ENCODE measurements around the gene ATP8B4.
"Not testable (repeated sequence)": the region's sequence is repeated elsewhere in the genome, so short reads cannot be mapped to it uniquely, and the experiment has no call there.

ATP8B4 gene

DNA sequence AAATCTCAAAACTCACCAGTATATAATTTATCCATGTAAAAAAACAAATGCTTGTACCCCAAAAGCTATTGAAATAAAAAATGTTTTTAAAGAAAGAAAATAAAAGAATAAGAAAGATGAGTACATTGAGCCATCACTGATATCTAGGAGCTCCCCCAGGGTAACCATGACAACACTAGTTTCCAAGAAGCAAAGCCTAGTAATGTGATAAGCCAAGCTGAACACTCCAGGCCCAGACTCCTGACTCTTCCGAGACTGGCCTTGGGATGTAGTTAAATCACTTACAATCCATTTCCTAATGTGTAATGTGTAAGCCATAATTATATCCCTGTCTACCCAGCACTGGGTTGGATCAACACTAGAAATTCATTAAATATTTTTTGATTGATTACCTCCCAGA is 21.1 kb upstream of the ATP8B4 start:
- no peak for DNase-seq

DNA sequence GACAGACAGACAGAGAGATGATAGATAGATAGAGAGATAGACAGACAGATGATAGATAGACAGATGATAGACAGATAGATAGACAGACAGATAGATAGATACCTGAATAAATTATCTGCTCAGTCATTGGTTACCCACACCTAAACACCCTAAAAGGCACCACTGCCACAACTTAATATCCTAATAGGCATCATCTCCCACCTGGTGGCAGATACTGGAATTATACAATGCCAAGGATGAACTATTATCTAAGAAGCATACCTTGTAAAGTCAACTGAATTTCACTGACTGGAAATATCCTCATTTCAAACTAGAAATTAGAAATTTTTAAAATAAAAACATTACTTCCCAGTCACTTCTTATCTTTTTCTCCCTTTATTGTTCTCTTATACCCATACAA is 19.4 kb upstream of the ATP8B4 start:
- DNase-seq: no peak

GRCh38 chr15:50137893-50138292 is 18.9 kb upstream of the ATP8B4 start:
- DNase-seq: no peak

- no peak for DNase-seq
These were observed 18.3 kb upstream of the ATP8B4 start for GRCh38 chr15:50137330-50137761.

DNA sequence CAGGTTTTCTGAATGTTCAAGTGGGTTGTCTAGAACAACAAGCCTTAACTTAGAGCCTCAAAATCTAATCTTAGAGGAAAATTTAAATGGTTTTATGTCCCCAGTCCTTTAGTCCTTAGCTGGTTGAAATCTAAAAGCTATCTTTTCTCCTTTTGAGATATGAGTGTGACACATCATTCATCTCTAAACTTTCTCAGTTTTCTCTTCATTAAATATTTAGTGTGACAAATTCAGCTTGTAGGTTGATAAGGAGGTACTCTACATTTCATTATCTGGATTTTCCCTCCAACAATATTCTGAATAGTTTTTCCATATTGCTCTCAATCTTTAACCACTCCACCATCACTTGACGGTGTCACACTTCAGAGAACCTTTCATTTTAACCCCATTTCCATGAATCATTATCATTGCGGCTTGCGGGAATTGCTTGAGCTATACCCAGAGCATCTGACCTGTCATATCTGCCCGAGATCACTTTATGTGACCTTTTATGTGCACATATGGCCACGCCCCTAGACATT is 16.1 kb upstream of the ATP8B4 start:
- no peak for DNase-seq

GRCh38 chr15:50134524-50135024 is 15.5 kb upstream of the ATP8B4 start:
- DNase-seq: no peak

- DNase-seq: not testable (repeated sequence)
These were observed 13.4 kb upstream of the ATP8B4 start for GRCh38 chr15:50132251-50132984.

GRCh38 chr15:50131617-50132016 is 12.6 kb upstream of the ATP8B4 start:
- no peak for DNase-seq

GRCh38 chr15:50128266-50128665 is 9.2 kb upstream of the ATP8B4 start:
- DNase-seq: no peak

GRCh38 chr15:50127255-50127777 is 8.3 kb upstream of the ATP8B4 start:
- no peak for DNase-seq

GRCh38 chr15:50126072-50126471 is 7.0 kb upstream of the ATP8B4 start:
- DNase-seq: no peak

- DNase-seq: no peak
These were observed 5.6 kb upstream of the ATP8B4 start for GRCh38 chr15:50124631-50125030.

DNA sequence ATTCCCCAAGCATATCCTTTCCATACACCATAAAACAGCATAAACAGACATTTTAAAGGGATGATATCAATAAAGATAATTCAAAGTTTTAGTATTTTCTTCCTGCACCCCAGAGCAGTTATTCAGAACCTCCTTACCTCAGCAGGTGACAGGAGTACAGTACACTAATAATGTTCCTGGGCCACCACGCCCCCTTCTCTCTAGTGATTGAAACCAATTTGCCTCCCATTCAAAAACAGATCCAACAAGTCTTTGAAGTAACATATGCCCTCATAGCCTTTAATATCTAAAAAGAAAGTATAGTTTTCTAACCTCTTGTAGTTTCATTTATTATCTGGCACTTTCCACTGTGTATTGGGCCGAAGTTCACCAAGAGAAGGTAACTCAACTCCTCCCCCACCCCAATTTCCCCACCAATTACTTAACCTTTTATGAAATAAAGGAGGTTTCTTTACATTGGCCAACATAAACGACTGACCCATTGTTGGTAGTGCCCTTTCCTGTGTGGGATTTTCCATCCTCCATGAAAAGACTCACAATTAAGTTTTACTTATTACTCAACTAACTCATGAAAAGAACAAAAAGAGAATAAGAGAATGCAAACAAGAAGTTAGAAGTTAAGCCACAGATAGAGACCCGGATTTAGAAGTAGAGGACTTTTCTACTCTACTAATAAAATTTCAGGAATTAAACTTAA is 5.0 kb upstream of the ATP8B4 start:
- DNase-seq: no peak

DNA sequence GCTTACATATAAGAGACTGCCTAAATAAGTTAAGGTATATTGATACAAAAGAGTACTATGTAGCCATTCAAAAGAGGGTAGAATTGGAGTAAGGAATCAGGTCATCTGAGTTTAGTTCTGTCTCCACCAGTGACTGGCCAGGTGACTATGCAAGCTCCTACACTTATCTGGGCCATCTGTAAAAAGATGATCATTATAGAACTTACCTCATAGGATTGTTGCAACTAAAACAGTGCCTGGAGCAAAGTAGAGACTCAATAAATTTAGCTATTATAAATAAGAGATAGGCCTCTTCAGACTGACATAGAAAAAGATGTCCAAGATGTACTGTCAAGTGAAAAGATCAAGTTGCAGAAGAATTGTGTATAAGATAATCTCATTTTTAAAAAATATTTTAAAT is 1.7 kb upstream of the ATP8B4 start:
- DNase-seq: no peak

DNA sequence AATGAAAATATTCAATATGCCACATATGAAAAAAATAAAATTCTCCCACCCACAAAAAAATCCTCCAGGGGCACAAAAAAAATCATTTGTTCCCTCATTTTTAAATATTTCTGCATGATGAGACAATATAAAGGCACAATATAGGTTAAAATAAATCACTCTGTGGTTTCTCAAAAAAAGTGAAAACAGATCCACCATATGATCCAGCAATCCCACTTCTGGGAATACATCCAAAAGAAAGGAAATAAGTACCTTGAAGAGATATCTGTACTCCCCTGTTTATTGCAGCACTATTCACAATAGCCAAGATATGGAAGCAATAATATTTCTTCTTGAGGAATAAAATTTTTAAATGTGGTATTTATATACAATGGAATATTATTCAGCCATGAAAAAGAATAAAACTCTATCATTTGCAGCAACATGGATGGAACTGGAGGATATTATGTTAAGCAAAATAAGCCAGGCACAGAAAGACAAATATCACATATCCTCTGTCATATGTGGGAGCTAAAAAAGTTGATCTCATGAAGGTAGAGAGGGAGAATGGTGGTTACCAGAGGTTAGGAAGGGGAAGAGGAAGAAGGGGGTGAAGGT is 1.5 kb downstream of the ATP8B4 start:
- no peak for DNase-seq

- no peak for DNase-seq
These were observed 2.6 kb downstream of the ATP8B4 start for GRCh38 chr15:50116477-50116876.

GRCh38 chr15:50113992-50114780 is 4.8 kb downstream of the ATP8B4 start:
- no peak for DNase-seq

GRCh38 chr15:50113187-50113505 is 5.9 kb downstream of the ATP8B4 start:
- no peak for DNase-seq

DNA sequence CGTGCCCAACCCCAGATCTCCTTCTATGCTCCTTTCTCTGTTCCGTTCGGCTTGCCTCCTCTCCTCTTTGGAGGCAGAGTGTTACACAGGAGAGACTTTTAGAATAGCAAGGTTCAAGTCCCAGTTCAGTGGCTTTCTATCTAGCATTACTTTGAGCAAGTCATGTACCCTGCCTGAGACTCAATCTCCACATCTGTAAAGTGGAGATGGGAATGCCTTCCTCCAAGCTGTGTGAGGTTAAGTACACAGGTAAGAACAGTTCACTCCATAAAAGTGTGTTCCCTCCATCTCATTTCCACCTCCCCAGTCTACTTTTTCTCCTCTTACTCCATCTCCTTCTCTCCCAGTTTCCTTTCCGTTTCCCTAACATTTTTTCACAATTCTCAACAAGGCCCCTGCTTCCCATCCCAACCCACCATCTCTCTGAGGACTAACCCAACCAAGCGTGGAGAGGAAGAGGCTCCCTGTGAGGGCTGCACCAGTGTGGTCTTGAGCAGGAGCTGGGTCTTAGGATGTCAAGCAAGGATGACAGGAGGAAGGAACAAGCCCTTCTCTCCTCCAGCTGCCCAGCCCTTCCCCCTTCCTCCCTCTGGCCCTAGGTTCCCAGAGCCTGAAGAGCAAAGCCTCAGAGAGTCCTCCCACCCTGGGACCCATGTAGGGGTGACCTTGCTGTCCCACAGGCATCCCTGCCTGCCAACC is 6.4 kb downstream of the ATP8B4 start:
- no peak for DNase-seq

GRCh38 chr15:50110285-50110684 is 8.7 kb downstream of the ATP8B4 start:
- DNase-seq: no peak

DNA sequence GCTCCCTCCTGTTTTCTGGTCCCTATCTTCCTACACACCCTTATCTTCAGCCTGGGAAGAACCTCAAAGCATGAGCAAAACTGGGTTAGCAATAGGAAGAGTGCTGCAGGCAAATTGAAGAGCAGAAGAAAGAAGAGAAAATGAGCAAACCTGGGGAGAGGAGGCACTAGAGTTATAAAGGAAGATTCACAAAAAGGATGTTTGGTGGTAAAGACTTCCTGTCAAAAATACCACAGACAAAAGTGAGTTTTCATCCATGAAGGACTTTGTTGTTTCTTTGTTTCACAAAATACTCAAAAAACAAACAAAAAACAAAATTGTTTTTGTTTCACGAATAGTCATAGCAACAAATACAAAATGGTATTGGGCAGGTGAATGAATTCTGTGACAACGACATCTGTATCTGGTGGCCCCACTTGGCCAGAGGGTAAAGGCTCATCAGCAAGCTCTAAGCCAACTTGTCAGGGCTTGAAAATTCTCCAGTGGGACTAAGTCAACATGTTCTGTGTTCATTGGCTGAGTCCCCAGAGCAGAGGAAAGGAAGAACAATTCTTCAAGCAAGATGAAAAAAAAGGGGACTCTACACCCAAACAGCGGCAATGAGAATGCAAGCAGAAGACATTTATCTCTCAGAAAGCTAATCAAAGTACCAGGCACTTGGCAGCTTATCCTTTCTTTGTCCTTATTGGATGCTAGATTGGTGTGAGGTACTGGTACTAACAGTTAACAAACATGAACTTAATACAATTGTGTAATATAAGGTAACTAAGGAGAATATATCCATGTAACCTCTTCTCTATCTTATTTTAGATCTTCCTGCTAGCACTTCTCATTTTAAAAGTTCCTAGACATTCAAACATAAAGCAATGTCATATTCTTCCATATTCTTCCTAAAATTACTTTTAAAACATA is 9.7 kb downstream of the ATP8B4 start:
- no peak for DNase-seq
